MM.1S (cell line): ENCODE results near the gene KIF21B.

Experiments
- DNase-seq: peaks from one replicate; pipeline ENCODE4 v3.0.0-alpha.2; 2015
- H2AFZ ChIP-seq: fragments of 300-600 bp; sonication (generic); 2 replicates; pipeline ENCODE4 v1.6.0; 2016; ENCODE audit warnings: antibody characterized with exemption, low read length
- H3F3A ChIP-seq: fragments of 300-600 bp; sonication (generic); 2 replicates; pipeline ENCODE4 v1.6.1; 2016; ENCODE audit warnings: mild to moderate bottlenecking, antibody characterized with exemption, low read length, moderate library complexity, mixed read lengths; ENCODE audit not compliant: insufficient read depth
- H3K27ac ChIP-seq: fragments of 300-600 bp; sonication (generic); 2 replicates; pipeline ENCODE4 v1.5.1; 2016; ENCODE audit warnings: mild to moderate bottlenecking, low read length
- H3K27me3 ChIP-seq: fragments of 300-600 bp; sonication (generic); replicated peaks from 2 replicates; pipeline ENCODE4 v1.6.0; 2016; ENCODE audit warnings: low read length; ENCODE audit not compliant: insufficient read depth
- H3K36me3 ChIP-seq: fragments of 300-600 bp; sonication (generic); replicated peaks from 2 replicates; pipeline ENCODE4 v1.6.1; 2016; ENCODE audit warnings: mild to moderate bottlenecking, low read length, mixed read lengths; ENCODE audit not compliant: insufficient read depth
- H3K4me1 ChIP-seq: fragments of 300-600 bp; sonication (generic); 2 replicates; pipeline ENCODE4 v1.6.1; 2016; ENCODE audit warnings: low read length, mixed read lengths
- H3K4me2 ChIP-seq: fragments of 300-600 bp; sonication (generic); 2 replicates; pipeline ENCODE4 v1.6.0; 2016; ENCODE audit warnings: low read depth, low read length
- H3K4me3 ChIP-seq: fragments of 300-600 bp; sonication (generic); 2 replicates; pipeline ENCODE4 v1.5.1; 2016; ENCODE audit warnings: low read length, mixed read lengths
- H3K79me2 ChIP-seq: fragments of 300-600 bp; sonication (generic); 2 replicates; pipeline ENCODE4 v1.6.1; 2016; ENCODE audit warnings: mixed run types, low read length, mixed read lengths
- H3K9ac ChIP-seq: fragments of 300-600 bp; sonication (generic); 2 replicates; pipeline ENCODE4 v1.6.1; 2016; ENCODE audit warnings: low read length, mixed read lengths
- H3K9me2 ChIP-seq: fragments of 300-600 bp; sonication (generic); replicated peaks from 2 replicates; pipeline ENCODE4 v1.6.1; 2016; ENCODE audit warnings: mild to moderate bottlenecking, low read length, mixed read lengths; ENCODE audit not compliant: insufficient read depth
- H3K9me3 ChIP-seq: fragments of 300-600 bp; sonication (generic); replicated peaks from 2 replicates; pipeline ENCODE4 v1.6.1; 2016; ENCODE audit warnings: mild to moderate bottlenecking, low read length, mixed read lengths; ENCODE audit not compliant: insufficient read depth
- H4K20me1 ChIP-seq: fragments of 300-600 bp; sonication (generic); 2 replicates; pipeline ENCODE4 v1.6.1; 2016; ENCODE audit warnings: mild to moderate bottlenecking, low read length, moderate library complexity, mixed read lengths; ENCODE audit not compliant: insufficient read depth
- EZH2 ChIP-seq: fragments of 300-600 bp; sonication (generic); optimal IDR thresholded peaks from 2 replicates; pipeline ENCODE3; 2017; ENCODE audit warnings: low read depth, mild to moderate bottlenecking, antibody characterized with exemption, low read length, mixed read lengths
- EZH2phosphoT487 ChIP-seq: fragments of 300-600 bp; sonication (generic); IDR thresholded peaks from 2 replicates; pipeline ENCODE4 v1.6.1; 2018; ENCODE audit warnings: antibody characterized with exemption, low read length
- TF ChIP-seq, protein P1 (sequence below): fragments of 300-600 bp; sonication (generic); IDR thresholded peaks from 2 replicates; pipeline ENCODE4 v1.5.1; 2016; ENCODE audit warnings: antibody characterized with exemption, low read length, mixed read lengths

Gene KIF21B

DNA sequence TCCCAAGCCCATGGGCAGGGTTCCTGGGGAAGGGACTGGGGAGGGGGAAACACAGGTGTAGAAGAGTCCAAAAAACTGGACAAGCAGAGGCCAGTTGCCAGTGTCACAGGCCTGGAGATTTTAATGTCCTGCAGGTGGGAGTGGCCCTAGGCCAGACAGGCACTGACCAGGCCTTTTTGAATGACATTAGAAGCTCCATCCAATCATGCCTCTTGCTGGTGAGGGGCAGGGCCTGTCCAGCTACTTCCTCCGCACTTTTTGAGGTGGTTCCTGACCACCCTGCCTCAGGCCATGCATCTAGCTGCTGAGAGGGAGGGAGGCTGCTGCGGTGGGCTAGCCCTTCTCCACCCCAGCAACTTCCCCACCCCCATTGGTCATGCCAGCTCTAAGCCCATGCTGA, 15.9 kb upstream of the KIF21B start:
- Histone ChIP-seq H3K36me3 (no peaks in the 10 kb centered on the region), H3K79me2 (no peaks in the 10 kb centered on the region), H3K9me2 (no peaks in the 10 kb centered on the region), H3K27ac (no peak overlapping the region), H4K20me1 (no peaks in the 10 kb centered on the region), H3K27me3 (no peaks in the 10 kb centered on the region), H3F3A (no peaks in the 10 kb centered on the region), H3K9me3 (no peaks in the 10 kb centered on the region), H3K4me1 (no peaks in the 10 kb centered on the region), H3K9ac (no peak overlapping the region), H3K4me3 (no peak overlapping the region), H3K4me2 (no peak overlapping the region), H2AFZ (no peak overlapping the region)
- DNase-seq: no peak
- TF ChIP-seq EZH2 (no peak), EZH2phosphoT487 (no peak)
- TF ChIP-seq, protein P1, sequence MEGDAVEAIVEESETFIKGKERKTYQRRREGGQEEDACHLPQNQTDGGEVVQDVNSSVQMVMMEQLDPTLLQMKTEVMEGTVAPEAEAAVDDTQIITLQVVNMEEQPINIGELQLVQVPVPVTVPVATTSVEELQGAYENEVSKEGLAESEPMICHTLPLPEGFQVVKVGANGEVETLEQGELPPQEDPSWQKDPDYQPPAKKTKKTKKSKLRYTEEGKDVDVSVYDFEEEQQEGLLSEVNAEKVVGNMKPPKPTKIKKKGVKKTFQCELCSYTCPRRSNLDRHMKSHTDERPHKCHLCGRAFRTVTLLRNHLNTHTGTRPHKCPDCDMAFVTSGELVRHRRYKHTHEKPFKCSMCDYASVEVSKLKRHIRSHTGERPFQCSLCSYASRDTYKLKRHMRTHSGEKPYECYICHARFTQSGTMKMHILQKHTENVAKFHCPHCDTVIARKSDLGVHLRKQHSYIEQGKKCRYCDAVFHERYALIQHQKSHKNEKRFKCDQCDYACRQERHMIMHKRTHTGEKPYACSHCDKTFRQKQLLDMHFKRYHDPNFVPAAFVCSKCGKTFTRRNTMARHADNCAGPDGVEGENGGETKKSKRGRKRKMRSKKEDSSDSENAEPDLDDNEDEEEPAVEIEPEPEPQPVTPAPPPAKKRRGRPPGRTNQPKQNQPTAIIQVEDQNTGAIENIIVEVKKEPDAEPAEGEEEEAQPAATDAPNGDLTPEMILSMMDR: no peak

DNA sequence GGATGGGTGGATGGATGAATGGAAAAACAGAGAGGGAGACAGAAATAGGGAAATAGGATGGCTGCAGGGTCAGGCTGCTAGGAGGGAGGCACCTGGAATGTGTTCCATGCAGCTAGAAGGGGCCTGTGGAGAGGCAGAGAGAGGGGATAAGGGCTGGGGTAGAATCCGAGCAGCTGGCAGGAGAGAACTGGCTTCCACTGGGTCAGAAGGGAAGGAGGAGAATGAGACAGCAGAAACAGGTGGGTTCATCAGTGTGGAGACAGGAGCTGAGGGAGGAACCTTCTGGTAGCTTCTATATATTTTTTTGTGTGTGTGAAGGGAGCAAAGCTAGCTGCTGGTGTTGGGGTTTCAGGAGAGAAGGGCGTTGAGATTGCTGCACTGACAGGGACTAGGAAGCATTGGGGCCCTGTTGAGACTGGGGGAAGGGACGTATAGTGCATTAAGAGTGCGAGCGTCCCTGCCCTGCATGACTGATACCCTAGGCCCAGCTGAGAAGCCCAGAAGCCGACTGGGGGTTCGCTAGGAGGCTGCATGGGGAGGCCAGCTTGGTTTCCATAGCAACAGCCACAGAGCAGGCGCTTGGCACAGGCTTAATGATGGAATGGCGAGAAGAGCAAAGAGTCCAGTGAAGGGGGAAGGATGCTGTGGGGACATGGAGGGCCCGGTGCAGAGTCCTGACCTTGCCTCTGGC, 14.8 kb upstream of the KIF21B start:
- TF ChIP-seq EZH2: no peak
- Histone ChIP-seq H3K27me3 (no peaks in the 10 kb centered on the region), H3K9ac (no peak overlapping the region), H3F3A (no peaks in the 10 kb centered on the region), H3K4me3 (no peak overlapping the region), H3K9me3 (no peaks in the 10 kb centered on the region), H3K9me2 (no peaks in the 10 kb centered on the region), H4K20me1 (no peaks in the 10 kb centered on the region), H3K79me2 (no peaks in the 10 kb centered on the region), H3K36me3 (no peaks in the 10 kb centered on the region), H3K4me1 (no peaks in the 10 kb centered on the region), H3K4me2 (no peak overlapping the region), H3K27ac (no peak overlapping the region), H2AFZ (no peak overlapping the region)
- no peak for DNase-seq

DNA sequence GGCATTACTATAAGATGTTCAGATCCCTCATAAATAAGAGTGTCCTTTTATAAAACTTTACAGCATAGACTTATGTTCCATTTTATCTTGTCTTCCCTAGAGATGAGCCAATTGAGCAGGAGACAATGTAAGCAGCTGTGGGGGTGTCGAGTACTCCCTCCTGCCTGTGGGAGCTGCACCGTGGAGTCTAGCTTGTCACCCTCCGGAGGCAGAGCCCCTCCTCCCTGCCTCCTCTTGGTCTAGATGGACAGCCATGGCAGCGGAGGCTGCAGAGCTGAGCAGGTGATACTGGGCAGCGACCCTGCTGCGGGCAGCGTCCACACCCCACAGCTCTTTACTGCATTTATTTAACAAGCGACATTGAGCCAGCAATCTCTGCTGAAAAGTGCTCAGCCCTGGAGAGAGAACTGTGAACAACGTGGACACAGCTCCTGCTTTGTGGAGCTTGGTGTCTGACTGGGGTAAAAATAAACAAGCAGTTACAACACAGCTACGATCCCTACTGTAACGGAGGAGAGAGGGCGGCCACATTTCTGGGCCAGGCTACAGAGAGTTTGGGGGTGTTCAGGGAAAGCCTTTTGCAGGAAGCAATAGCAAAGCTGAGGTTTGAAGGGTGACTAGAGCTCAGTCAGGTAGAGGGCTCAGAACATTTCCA, 12.8 kb upstream of the KIF21B start:
- Histone ChIP-seq H3K9ac (no peak overlapping the region), H3K4me1 (no peaks in the 10 kb centered on the region), H3K9me2 (no peaks in the 10 kb centered on the region), H3K36me3 (no peaks in the 10 kb centered on the region), H4K20me1 (no peaks in the 10 kb centered on the region), H3K4me3 (no peak overlapping the region), H3K9me3 (no peaks in the 10 kb centered on the region), H3K27ac (no peak overlapping the region), H3K27me3 (no peaks in the 10 kb centered on the region), H3K79me2 (no peaks in the 10 kb centered on the region), H3K4me2 (no peak overlapping the region), H2AFZ (no peak overlapping the region), H3F3A (no peaks in the 10 kb centered on the region)
- TF ChIP-seq EZH2phosphoT487 (no peak), EZH2 (no peak)
- TF ChIP-seq, protein P1: no peak
- DNase-seq: no peak

DNA sequence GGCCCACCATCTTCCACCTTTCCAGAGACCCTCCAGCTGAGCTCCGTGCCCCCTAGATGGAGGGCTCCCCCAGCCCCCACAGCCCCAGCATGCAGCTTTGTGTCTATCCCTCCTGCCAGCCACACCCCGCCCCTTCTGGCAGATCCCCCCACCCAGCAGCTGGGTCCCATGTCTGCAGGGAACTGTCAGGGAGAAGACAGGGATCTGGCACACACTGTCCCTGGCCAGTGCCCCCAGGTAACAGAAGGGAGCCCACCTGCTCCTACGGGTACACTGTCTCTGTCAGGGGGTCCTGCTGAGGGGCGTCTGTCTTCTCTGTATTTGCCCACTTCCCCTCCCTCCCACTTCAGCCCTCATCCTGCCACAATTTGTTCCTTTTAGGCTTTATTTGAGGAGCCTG, 11.2 kb upstream of the KIF21B start:
- Histone ChIP-seq H3K36me3 (no peaks in the 10 kb centered on the region), H3K27ac (no peak overlapping the region), H3K27me3 (no peaks in the 10 kb centered on the region), H4K20me1 (no peaks in the 10 kb centered on the region), H2AFZ (no peak overlapping the region), H3K4me1 (no peaks in the 10 kb centered on the region), H3K9me2 (no peaks in the 10 kb centered on the region), H3K9me3 (no peaks in the 10 kb centered on the region), H3K9ac (no peak overlapping the region), H3F3A (no peaks in the 10 kb centered on the region), H3K4me3 (no peak overlapping the region), H3K79me2 (no peaks in the 10 kb centered on the region), H3K4me2 (no peak overlapping the region)
- DNase-seq: no peak
- TF ChIP-seq EZH2 (no peak), EZH2phosphoT487 (no peak)
- TF ChIP-seq, protein P1: no peak
